H4 (cell line): ENCODE measurements around the gene PASK. TPM values are rescaled to one million over a fixed set of nuclear protein-coding genes. Genes with fewer than 3 reads are reported as not detected.

Experiments used
- DNase-seq: peaks from one replicate; pipeline ENCODE4 v3.0.0-alpha.2; 2015; ENCODE audit warnings: low spot score
- total RNA-seq: library from RNA; depleted of rRNA; stranded (reverse); fragments of >200 nt; shearing (Covaris generic); gene quantifications from 2 replicates; pipeline ENCODE4 v1.2.3, GENCODE V29; 2014; rRNA removed

The PASK gene
- total RNA-seq, 1 experiment from 2014 or later, result 3.3 TPM

DNA sequence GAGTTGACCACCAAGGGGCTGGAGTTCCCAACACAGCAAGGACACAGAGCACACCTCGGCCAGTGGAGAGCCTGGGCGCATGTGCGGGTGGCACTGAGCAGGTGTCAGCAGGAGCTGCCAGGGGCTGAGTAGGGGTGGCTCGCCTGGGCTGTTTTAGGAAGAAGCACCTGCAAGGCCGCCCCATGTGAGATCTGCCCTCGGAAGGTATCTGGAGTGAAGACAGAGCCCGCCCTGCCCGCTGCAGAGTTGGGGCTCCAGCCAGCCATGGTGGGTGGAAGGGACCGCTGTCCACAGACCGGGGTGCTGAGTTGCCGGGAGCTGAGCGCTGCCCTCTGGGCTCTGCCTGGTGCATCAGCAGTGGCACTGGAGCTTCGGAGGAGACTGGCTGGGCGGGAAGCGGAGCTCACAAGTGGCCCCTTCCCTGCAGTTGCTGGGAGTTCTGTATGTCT, 82.4 kb downstream of the PASK start:
- no peak for DNase-seq

DNA sequence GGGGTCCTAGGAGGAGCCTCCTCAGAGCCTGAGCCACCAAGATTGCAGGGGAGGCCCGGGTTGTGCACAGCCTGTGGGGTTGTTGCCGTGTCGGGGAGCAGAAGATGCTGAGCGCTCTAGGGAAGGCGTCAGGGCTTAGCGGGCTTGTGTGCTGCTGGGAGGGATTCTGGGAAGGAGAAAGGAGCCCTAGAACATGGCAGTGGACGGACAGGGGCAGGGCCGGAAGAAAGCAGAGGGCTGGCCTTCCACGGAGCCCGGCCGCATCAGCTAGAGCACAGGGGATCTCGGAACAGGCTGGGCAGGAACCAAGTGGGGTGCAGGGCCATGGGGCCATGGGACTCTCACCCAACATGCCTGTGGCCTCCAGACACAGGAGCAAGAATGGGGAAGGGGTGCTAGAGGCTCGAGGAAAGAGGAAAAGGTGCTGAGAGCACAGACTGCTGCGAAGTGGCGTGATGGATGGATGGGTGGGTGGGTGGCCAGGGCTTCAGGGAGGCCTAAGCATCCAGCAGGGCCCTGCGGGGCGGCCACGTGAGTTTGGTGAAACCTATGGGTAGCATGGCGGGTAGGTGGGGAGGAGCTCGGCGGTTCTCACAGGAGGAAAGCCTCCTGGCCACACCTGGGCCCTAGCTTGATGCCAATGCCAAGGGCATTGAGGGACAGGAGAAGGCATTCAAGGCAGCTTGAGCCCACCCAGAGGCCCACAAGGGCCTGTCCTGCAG, 82.9 kb downstream of the PASK start:
- DNase-seq, result no peak

DNA sequence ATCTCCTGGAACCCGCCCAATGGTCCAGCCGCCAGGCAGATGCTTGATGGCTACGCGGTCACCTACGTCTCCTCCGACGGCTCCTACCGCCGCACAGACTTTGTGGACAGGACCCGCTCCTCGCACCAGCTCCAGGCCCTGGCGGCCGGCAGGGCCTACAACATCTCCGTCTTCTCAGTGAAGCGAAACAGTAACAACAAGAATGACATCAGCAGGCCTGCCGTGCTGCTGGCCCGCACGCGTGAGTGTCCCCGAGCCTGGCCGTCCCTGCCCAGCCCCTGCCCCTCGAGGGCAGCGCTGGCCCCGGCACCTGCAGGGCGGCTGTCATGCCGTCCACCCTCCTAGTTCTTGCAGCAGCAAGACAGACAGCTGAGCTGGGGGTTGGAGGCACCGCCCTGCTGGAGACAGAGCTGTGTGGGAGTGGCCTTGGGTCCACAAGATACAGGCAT, 83.9 kb downstream of the PASK start:
- no peak for DNase-seq

DNA sequence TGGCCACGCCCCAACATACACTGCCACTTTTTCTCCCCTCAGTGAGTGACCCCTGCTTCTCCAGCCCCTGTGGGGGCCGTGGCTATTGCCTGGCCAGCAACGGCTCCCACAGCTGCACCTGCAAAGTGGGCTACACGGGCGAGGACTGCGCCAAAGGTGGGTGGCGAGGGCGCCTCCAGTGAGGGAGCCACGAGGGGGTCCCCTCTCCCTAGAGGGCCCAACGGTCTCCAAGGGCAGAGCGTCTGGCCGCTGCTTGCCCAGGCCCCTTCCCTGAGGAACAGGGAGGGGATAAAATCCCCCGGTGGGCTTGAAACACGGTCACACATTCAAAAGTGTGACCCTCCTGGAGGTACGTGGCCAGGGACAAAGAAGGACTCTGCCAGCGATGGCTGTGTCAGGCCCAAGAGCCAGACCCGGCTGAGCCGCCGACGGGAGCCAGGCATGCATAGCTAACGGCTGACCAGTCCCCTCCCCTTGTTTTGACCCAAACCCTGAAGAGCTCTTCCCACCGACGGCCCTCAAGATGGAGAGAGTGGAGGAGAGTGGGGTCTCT, 84.4 kb downstream of the PASK start:
- no peak for DNase-seq

DNA sequence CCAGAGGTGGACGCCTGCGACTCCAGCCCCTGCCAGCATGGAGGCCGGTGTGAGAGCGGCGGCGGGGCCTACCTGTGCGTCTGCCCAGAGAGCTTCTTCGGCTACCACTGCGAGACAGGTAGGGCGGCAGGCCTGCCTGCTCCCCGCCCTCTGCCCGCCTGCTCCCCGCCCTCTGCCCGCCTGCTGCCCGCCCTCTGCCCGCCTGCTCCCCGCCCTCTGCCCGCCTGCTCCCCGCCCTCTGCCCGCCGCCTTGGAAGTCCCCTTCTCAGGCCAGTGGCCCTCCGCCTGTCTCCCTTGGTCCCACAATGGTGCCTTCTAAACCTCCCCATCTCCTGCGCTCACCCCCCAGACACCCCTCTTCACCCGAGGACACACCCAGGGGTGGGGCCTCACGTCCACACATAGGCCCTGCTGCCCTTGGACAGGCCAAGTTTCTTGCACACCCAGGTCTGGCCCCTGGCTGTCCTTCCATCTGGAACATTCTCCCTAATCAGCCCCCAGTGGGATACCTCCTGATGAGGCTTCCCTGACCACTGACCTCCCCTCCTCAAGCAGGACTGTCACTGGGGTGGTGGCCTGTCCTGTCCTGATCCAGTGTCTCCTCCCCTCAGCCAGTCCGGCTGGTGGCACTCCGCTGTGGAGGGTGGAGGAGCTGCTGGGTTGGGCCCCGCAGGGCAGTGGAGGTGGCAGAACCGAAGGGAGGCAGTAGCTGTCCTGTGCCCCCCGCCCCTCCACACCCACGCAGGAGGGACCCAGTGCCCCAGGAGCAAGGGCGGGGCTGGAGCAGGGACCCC, 85.1 kb downstream of the PASK start:
- DNase-seq, result no peak

DNA sequence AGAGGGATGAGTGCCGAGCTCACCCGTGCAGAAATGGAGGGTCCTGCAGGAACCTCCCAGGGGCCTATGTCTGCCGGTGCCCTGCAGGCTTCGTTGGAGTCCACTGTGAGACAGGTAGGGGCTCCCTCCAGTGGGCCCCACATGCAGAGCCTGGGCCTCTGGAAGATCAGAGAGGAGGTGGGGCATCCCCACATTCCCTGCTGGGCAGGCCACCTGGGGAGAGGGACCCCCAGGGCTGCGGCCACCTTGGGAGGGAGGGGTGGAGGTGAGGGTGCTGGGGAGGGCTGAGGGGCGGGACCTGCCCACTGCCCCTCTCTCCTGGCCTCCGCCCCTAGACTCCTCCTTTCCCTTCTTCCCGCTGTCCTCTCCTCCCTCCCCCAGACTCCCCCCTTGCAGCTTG, 85.7 kb downstream of the PASK start:
- no peak for DNase-seq

DNA sequence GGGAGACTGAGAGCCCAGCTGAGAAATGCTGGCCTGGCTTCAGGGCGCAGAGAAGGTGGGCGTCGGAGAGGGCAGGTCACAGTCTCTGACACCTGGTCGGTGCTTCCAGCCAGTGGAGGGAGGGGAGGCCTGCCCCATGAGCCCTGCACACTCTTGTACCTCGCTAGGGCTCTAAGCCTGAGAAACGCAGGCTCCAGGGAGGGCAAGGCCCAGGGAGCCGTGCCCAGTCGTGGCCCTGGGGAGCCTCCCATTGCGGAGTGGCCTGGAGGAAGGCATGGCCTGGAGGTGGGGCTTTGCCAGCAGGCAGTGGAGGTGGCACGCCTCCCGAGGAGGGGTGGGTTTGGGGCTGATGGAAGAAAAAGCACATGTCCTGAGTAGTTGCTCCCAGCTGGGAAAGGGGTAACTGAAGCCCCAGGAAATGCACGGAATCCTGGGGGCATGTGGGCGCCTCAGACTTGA, 86.2 kb downstream of the PASK start:
- no peak for DNase-seq

DNA sequence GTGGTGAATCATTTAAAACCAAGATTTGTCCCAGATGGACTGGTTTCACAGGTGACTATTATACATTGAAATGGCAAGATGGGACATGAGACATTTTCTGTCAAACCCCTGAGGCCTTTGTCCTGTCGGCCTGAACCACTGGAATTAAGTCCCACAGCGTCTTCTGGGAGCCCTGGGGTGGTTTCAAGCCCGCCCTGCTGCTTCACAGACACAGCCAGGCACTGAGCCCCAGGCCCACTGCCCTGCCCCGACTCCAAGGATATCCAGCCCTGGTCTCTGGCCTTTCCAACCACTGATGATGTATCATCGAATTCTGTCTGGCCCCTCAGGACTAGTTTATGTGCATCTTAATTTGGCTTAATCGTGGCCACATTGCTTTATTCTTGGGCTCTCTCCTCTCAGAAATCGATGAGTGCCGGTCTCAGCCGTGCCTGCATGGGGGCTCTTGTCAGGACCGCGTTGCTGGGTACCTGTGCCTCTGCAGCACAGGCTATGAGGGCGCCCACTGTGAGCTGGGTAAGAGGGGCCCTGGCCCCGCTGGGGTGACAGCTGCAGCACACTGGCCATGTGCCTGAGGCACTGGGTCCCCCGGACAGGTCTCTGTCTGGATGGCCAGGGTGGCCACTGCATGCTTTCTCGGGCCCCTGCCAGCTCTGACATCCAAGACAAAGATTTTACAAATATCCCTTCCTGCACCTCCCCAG, 86.7 kb downstream of the PASK start:
- DNase-seq, result no peak

DNA sequence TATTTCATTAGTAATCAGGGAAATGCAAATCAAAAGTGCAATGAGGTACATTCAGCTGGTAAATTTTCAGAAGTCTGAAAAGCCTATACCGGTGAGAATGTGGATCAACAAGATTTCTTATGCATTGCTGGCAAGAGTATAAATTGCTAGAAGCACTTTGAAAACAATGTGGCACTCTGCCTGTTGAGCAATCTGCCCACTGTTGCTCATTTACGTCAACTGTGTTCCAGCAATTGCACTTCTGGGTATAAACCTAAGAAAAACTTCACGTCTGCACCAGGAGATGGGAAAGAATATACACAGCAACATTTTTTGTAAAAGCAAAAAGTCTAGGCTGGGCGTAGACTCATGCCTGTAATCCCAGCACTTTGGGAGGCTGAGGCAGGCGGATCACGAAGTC, 88.0 kb downstream of the PASK start:
- DNase-seq, result no peak

Other genes with a start within 250 kb of the PASK start
- gene CROCC2, start 243.1 kb downstream of the PASK start, total RNA-seq, result not detected in 2 replicates
- 1.7 and 2.6 TPM in 2 replicates for gene SNED1, start 150.9 kb downstream of the PASK start, total RNA-seq
- gene MTERF4, start 47.2 kb downstream of the PASK start, total RNA-seq, result 36.8 and 37.6 TPM in 2 replicates
- 60.3 and 103 TPM in 2 replicates for gene PPP1R7, start 995 bp upstream of the PASK start, total RNA-seq
- 0.43 and 0.91 TPM in 2 replicates for gene ANO7, start 39.2 kb upstream of the PASK start, total RNA-seq
- gene HDLBP, start 166.2 kb upstream of the PASK start, total RNA-seq, result 324 and 350 TPM in 2 replicates
- 250 and 279 TPM in 2 replicates for gene SEPTIN2, start 166.5 kb upstream of the PASK start, total RNA-seq
- 23.6 and 29.4 TPM in 2 replicates for gene FARP2, start 206.8 kb upstream of the PASK start, total RNA-seq